ENCODE measurements around the gene SYNE4.

DNA sequence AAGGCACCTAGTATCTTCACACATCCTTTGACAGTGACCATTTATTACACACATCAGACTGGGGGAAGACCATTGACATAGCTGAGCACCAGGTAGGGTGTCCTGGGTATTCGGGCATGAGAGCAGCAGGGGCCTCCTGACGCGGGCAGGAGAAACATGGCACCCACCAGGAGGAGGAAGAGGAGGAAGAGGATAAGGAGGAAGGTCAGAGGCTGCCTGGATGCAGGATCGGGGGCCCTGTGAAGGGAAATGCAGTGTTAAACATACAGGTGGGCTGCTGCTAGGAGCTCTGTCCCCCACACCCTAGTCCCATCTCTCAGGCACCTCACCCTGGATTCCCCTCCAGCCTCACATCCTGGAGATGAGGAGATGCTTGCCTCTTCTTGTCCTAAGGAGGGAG is 5.3 kb downstream of the SYNE4 start:
- TF ChIP-seq POLR2A (IDR thresholded peaks at IDR 0.05; ENCODE audit: low read depth, low read length) (no peak), TAF1 (IDR thresholded peaks at IDR 0.05; ENCODE audit: low read depth, low read length) (no peak), POLR2AphosphoS5 (IDR thresholded peaks at IDR 0.05; ENCODE audit: low read depth, low read length) (no peak)

All from GM12891 (cell line).